T-helper 9 cell (primary cell): ENCODE measurements around the gene TIMM10.

Experiments
- DNase-seq: peaks from one replicate; pipeline ENCODE4 v3.0.0-alpha.2; 2020
- total RNA-seq, 2 donors: gene quantifications; one replicate each; lab custom pipeline; 2026; lab: John Stamatoyannopoulos, UW

TIMM10 gene, protein sequence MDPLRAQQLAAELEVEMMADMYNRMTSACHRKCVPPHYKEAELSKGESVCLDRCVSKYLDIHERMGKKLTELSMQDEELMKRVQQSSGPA
- 6.3 to 18.3 reads per million in 2 donors for total RNA-seq

DNA sequence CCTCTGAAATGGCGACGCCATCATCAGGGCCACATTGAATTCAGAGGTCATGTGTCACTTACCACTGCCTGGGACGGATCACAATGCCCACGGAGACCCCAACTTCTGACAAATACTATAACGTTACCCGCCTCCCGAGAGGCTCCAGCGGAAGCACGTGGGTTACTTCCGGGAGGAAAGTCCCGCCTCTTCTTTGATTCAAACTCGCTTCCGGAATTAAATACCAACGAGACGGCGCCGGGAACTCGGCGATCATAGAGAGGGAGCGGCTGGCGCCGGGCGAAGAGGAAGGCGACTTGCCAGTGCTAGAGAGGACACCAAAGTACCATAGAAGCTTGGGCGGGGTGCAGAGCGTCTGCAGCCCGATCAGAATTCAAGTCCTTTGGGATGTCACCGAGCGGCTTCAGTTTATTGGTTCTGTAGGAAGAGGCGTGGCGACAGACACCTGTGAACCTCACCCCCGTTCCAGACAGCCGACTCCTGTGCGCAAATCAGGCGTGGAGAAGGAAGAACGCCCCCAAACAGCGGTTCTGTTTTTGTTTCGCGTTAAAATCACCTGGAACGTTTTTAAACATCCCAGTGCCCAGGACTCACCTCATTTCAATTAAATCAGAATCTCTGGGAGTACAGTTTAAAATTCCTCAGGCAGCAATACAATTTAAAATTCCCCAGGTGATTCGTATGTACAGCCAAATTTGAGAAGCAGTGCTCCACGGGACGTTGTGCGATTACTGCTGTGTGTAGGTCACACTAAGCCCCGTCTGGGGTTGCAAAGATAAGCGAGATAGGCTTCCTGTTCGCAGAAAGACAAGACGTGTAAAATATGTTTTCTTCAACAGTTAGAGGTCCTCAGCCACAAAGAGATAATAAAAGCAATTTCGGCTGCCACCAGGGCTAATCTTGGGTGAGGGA is at the start of gene TIMM10:
TSS of gene TIMM10 (minus strand) at position 159 of the 912 bp plus-strand sequence. CDS start 565 bp downstream, outside the sequence.
- peak; percentile 79 for DNase-seq

DNA sequence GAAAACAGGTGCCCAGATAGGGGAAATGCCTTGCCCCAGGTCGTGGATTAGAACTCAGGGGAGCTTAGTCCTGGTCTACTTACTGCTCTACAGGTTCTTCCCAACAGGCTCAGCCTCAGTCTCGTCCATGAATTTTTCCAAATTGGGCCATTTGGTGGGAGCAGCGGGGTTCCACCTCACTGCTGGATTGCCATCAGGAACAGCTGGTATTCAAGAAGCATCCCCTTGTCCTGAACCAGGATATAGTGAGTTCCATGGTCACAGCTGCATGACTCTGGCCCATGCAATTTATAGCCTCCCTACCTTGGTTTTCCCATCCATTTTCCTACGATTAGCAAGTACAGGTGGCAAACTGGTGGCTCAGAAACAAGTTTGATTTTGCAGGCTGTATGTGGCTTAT is 43.5 kb upstream of the TIMM10 start:
- no peak for DNase-seq

DNA sequence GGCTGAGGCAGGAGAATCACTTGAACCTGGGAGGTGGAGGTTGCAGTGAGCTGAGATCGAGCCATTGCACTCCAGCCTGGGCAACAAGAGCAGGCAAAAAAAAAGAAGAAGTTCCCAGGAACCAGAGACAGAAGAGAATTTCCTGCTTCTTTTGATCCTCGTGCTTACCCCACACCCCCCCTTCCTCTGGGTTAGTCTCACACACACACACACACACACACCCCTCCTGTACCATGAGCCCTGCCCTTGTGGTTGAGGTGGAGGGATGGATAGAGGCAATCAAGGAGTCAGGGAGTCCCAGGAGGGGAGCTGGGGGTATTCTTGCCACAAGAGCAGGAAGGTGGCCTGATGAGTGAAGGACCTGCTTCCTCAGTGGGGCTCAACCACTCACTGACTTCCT is 41.1 kb upstream of the TIMM10 start:
- no peak for DNase-seq

DNA sequence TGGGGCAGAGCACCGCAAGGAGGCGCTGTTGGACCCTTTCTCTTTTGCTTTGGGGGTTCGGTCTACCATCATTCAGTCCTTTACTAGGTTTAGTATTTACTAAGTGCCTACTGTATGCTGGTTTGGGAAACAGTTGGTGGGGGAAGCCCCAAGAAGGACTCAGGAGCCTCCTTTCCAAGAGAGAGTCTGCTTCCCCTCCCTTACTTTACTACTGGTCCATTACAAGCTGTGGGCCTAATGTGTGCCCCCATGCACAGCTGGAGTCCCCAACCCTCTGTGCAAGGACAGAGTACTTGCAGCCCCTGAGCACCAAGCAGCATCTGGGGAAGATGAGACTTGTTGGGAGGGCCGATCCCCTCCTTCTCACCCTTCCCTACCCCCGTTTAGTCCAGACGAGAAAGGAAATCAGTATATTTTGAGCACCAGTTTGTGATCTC is 37.8 kb upstream of the TIMM10 start:
- peak; percentile 91 for DNase-seq

DNA sequence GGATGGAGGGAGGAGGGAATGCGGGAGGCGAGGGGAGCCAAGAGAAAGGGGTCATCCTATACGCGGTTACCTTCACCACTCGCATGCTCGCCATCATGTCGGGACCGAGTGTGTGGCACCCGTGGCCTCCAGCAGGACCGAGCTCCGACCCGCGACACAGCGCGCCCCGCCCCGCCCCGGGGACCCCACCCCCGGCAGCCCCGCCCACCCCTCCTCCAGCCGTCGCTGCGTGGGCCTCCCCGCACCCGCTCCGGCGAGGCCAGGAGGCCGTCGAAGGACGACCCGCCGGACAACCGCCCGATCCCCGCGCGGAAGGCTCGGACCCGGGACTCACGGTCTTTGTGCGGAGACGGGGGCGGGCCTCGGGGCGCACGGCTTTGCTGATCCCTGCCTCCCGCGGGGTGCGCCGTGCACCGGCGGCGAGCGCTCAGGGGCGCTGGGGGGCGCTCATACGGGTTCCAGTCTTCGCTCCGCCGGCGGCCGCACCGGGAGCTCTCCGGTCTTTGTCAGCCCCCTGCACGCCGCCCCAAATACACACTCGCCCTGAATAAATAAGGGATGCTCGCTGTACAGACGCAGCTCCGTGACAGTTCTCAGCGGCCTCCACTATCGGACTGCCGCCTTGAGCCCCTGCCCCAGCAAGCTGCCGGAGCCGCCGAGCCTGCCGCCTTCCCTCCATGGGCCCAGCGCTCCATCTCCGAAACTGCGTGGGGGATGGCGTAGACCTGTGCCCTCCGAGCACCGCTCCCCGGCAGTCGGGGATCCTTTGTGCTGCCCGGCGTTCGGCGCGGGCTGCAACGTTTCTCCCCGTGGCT is 37.2 kb upstream of the TIMM10 start, which contains the start of gene UBE2L6:
TSS of gene UBE2L6 (minus strand) at position 158 of the 815 bp plus-strand sequence. CDS start at position 97, 61 bp downstream.
- DNase-seq, result peak; percentile 57

DNA sequence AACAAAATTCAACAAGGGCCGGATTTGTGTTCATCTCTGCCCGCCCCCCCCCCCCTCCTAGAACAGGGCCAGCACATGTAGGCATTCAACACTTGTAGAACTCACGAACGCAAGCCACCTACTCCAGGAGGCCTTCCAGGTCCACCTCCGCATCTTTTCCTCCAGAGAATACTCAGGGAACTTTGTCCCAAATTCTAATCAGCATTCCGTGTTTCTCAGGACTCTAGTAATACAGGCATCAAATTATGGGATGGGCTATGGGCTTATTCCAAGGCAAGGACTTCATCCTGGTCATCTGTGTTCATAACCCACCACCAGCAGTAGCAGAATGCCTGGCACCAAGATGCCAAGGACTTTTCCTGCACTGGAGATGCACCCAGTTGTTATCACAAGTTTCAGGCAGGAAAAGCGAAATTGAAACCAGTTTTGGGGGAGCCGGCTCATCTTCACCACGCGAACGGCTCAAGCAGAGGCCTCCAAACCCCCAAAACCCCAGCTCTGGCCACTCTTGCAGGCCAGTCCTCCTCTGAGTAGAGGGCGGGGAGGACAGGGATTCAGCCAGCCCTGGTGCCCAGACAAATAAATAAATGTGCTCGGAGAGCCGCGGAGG is 36.5 kb upstream of the TIMM10 start:
- DNase-seq, result peak; percentile 17

DNA sequence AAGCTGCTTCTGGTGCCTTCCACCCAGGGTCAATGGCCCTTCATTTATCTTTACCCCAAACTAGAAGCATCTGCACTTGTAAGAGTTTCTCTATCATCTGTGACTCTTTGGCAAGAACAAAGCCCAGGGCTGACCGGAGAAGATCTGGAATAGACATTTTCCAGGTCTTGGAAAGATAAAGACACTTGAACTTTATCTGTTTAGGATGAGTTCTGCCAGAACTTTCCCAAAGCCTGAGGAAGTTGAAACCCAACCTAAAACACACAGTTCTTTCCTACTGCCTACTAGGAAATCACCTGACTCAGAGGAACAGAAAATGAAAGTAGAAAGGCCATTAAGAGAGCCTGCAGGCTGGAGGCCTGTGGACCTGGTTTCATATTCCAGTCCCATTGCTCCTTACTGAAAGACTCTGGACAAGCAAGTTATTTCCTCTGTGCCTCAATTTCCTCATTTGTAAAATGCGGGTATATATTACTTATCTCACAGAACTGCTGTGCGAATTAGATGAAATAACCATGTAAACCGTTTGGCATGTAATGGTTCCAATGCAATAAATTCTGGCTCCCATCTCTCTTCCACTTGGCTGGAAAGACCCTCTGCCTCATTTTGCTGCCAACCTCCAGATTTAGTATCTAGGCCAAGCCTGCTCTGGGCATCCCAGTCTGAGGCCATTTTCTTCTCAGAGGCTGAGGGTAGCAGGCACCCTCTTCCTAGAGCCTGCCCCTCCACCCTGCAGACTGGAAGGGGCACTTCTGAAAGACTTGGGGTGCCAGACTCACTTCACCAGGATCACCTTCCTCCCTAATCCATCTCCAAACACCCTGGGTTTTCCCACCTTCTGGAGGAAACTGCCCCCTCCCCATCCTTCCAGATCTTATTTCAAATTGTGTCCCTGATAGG is 35.7 kb upstream of the TIMM10 start:
- no peak for DNase-seq

DNA sequence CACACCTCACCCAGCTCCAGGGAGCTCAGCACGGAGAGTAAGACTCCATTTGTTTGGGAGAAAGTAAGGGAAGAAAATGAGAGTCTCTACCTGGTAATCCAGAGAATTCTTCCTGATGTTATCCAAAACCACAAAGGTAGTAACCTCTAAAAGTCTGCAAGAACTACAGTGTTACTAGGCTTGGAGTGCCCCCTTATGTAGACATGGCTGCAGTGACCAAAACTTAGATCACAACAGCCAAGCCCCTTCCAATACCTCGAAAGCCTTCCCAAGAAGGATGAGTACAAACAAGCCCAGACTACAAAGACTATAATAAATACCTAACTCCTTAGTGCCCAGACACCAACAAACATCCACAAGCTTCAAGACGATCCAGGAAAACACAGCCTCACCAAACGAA is 32.0 kb upstream of the TIMM10 start:
- no peak for DNase-seq

DNA sequence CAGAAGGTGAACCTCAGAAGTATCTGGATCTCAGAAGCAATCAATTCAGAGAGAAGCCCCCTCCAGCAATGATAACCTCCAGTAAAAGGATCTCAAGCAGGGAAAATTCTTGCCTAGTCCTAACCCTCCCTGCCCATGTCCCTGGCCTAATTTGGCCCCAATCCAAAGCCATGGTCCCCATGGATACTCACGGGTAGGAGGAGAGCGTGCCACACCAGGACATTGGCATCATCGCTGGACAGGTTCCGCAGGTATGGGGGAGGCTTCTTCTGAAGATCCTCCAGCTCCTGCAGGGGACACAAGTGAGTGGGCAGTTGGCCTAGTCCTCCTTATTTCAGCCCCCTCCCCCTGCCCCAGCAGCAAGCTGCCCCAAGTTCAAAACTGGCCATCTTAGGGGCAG is 29.6 kb upstream of the TIMM10 start:
- DNase-seq, result no peak

DNA sequence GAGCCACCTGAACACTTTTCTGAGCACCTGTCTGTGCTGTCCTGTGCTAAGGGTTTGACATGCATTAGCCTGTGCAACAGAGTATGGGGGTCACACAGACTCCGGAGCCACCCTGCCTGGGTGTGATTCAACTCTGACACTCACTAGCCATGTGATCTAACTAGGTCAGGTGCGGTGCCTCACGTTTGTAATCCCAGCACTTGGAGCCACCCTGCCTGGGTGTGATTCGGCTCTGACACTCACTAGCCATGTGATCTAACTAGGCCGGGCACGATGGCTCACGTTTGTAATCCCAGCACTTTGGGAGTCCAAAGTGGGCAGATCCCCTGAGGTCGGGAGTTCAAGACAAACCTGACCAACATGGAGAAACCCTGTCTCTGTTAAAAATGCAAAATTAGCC is 25.5 kb upstream of the TIMM10 start:
- DNase-seq, result no peak

DNA sequence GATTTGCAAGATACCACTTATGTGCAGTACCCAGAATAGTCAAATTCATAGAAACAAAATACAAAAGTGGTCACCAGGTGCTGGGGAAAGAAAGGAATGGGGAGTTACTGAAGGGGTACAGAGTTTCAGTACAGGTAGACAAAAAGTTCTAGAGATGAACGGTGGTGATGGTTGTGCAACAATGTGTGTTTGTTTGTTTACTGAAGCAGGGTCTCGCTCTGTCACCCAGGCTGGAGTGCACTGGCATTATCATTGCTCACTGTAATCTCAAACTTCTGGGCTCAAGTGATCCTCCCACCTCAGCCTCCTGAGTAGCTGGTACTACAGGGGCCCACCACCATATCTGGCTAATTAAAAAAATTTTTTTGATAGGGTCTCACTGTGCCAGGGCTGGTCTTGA is 24.8 kb upstream of the TIMM10 start:
- DNase-seq, result no peak

DNA sequence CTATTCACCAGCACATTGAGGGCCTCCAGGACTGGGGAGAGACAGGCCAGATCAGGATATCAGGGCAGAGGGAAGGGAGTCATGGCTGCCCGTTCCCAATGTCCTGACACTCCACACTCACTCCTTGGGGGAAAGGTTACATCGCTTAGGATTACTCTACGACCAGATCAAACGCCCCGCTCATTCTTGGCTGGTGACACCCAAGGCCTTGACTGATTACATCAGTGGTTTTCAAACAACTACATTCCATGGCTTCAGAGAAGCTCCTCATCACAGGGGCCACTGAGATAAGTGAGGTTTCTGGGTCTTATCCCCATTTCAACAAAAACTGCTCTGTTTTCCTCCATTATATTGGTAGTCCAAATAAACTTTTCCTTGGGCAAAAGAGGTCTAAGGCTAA is 21.9 kb upstream of the TIMM10 start:
- DNase-seq, result no peak

DNA sequence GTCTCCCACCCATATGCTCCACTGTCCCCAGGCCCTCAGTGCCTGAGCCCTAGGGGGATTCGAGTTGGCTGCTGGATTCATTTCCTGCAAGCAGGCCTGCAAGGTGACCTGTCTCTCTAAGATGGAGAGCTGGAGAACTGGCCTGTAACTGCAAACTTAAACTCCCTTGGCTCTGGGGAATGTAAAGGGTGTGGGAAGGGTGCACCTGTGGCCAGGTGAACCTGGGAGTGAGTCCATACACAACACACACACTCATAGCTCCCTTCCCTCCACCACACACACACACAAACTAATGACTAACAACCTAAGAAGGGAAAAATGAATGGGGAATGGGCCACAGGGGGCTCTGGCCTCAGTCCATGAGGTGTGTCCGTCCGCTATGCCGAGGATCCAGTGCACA is 21.4 kb upstream of the TIMM10 start:
- no peak for DNase-seq

DNA sequence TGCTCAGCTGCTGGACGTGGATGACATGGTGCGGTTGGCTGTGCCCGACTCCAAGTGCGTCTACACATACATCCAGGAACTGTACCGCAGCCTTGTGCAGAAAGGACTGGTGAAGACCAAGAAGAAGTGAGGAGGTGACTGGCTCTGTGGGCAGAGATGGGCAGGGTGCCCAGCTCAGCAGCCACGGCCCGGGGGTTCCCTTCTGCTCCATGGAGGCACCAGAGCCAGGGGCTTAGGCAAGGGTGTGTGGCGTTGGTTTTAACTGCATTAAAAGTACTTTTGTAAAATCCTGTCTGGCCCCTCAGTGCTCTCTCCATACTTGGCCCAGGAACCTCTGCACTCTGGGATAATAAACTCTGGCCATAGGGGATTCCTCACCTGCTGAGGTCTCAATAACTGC is 19.4 kb upstream of the TIMM10 start:
- DNase-seq, result no peak

DNA sequence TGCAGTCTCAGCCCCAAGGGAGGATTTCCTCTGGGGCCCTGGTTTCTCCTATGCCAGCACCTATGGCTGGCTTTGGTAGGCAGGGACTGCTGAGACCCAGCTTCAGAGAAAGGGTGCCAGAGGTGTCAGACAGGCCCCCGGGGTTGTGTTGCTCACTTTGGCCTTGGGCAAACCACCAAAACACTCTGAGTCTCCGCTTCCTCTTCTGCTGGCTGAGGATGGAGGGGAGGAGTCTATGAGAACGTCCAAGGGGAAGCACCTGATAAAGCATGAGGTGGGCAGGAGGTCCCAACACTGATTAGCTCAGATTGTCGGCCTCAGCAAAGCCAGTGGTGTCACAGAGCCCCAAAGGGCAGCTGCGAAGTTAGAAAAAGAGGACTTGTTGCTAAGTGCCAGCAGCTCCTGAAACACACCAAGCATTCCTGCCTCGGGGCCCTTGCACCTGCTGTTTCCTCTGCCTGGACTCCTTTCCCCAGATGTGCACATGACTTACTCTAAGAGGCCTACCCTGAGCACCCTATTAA is 17.4 kb upstream of the TIMM10 start:
- no peak for DNase-seq

DNA sequence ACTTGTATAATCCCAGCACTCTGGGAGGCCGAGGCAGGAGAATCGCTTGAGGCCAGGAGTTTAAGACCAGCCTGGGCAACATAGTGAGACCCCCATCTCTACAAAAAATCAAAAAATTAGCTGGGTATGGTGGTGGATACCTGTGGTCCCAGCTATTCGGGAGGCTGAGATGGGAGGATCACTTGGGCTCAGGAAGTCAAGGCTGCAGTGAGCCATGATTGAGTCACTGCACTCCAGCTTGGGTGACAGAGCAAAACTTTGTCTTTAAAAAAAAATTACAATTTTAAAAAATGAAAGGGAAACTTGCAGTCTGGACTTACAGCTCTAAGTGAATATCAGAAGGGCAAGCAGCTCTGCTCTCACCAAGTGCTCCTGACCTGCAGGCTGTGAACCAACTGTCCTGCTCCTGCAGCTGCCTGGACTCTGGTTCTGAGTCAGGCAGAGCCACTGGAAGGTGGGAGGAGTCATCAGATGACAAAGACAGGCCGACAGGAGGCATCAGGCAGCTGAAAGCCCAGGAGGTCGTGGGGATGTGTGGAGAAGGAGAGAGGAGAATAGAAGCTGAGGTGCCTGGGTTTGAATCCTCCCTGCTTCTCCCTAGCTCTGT is 16.4 kb upstream of the TIMM10 start:
- DNase-seq, result no peak

DNA sequence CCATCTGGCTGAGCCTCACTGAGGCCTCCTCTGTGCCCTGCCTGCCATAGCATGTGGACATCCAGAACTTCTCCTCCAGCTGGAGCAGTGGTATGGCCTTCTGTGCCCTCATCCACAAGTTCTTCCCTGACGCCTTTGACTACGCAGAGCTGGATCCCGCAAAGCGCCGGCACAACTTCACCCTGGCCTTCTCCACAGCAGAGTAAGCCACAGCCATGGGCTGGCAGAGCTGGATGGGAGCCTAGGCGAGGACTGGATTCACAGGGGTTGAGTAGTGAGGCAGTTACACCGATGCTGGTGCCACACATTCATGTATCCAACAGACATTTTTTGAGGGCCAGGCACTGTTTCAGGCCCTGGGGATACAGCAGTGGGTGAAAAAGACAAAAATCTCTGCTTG is 15.9 kb upstream of the TIMM10 start:
- DNase-seq, result no peak

DNA sequence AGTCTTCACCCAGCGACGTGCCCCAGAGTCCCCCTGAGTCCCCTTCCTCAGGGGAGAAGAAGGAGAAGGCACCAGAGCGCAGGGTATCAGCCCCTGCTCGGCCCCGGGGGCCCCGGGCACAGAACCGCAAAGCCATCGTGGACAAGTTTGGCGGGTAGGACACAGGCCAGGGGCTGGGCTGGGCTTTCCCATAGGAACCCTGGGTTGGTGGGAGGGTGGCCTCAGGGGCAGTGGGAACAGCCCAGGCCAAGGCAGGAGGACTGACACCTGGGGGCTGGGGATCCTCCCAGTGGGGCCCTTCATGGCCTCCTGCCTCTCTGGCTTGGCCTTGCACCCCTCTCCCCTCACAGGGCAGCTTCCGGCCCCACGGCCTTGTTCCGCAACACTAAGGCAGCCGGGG is 15.3 kb upstream of the TIMM10 start:
- no peak for DNase-seq

DNA sequence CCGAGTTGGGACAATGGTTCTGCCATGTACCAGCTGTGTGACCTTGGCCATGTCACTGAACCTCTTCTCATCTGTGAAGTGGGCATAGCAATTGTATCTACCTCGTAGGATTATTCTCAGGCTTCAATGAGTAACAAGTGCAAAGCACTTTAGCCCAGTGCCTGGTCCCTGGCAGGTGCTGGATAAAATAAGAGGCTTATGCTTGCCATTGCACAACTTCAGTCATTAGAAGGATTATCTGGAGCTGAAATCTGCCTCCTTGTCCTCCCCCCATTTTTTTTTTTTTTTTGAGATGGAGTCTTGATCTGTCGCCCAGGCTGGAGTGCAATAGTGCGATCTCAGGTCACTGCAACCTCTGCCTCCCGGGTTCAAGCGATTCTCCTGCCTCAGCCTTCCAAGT is 14.0 kb upstream of the TIMM10 start:
- DNase-seq, result no peak

DNA sequence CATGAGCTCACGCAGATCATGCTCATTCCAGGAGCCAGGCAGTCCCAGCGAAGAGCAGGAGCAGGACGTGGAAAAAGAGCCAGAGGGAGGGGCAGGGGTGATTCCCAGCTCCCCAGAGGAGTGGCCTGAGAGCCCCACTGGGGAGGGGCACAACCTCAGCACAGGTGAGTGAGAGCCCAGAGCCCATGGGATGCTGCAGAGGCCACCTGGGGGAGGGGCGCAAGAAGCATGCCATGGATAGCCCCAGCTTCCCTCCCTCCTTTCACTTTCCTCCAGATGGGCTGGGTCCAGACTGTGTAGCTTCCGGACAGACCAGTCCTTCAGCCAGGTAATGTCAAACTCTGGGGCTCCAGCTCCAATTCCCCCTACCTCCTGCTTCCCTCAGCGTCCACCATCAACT is 13.0 kb upstream of the TIMM10 start:
- no peak for DNase-seq

DNA sequence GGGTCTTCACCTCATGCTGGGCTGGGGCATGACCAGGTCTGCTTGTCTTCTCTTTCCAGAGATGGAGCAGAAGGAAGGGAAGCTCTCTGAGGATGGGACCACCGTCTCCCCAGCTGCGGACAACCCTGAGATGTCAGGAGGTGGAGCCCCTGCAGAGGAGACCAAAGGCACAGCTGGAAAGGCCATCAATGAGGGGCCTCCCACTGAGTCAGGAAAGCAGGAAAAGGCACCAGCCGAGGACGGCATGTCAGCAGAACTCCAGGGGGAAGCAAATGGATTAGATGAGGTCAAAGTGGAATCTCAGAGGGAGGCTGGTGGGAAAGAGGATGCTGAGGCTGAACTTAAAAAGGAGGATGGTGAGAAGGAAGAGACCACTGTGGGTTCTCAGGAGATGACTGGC is 12.0 kb upstream of the TIMM10 start:
- no peak for DNase-seq
